Measurements from ENCODE around the gene TPP1. TPM values are rescaled to one million over a fixed set of nuclear protein-coding genes. Genes with fewer than 3 reads are reported as not detected.

TPP1 gene
- total RNA-seq, 2 experiments from 2014 or later, result 90.1 to 105 TPM

- Mint-ChIP-seq H3K27me3 (no peaks in the 10 kb centered on the region), H3K4me1 (peaks cover 42% of the 10 kb centered on the region), H3K36me3 (ENCODE audit: low read depth) (peaks cover 57% of the 10 kb centered on the region), H3K4me3 (peak within 1 kb of the TSS; percentile 80), H3K27ac (peak within 1 kb of the TSS; percentile 85), H3K9me3 (no peaks in the 10 kb centered on the region)
- ChIA-PET CTCF (interaction anchor here (0.8 to 3.8 kb wide), 14 partner anchors 8 to 233 kb away, joined by 3 to 14 read pairs (median 4); partner anchors contain the start of genes ILK and MRPL17), POLR2A (interaction anchor here (0.7 to 1.8 kb wide), 4 partner anchors 10 to 251 kb away, joined by 3 to 7 read pairs (median 5); partner anchors contain the start of gene MRPL17)
- peak; percentile 96 for DNase-seq
Observed at GRCh38 chr11:6612213-6613041, 6.8 kb downstream of the TPP1 start, which contains the start of gene TAF10. TAF10 (minus strand) TSS chr11:6612216; CDS start chr11:6612189, 27 bp downstream.

DNA sequence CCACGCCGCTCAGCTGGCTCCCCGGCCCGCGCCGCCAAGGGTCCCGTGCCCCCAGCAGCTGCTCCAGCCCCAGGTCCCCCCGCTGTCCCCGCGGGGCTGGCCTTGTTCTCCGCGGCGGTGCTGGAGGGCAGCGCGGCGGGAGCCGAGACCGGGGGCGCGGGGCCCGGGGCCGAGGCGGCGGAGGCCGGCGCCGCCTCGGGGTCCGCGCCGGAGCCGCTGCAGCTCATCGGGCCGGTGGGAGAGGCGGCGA is 7.3 kb downstream of the TPP1 start:
- no peaks in the 10 kb centered on the region for H3K9me3 Mint-ChIP-seq
- H3K4me1 Mint-ChIP-seq, result peaks cover 43% of the 10 kb centered on the region
- H3K27me3 Mint-ChIP-seq, result no peaks in the 10 kb centered on the region
- no peak for DNase-seq
- CTCF ChIA-PET, result interaction anchor here (0.8 to 3.8 kb wide), 12 partner anchors 10 to 233 kb away, joined by 3 to 14 read pairs (median 5); partner anchors contain the start of gene MRPL17
- peaks cover 59% of the 10 kb centered on the region for H3K36me3 Mint-ChIP-seq (ENCODE audit: low read depth)
- POLR2A ChIA-PET, result interaction anchor here (0.7 to 1.8 kb wide), 4 partner anchors 9 to 252 kb away, joined by 3 to 7 read pairs (median 5); partner anchors contain the start of gene MRPL17
- peak overlapping the region; percentile 80 for H3K4me3 Mint-ChIP-seq
- H3K27ac Mint-ChIP-seq, result peak overlapping the region; percentile 85

- ChIA-PET CTCF (interaction anchor here (0.8 to 3.8 kb wide), 11 partner anchors 10 to 232 kb away, joined by 3 to 14 read pairs (median 5); partner anchors contain the start of gene MRPL17), POLR2A (interaction anchor here (0.7 to 1.8 kb wide), 4 partner anchors 9 to 252 kb away, joined by 3 to 7 read pairs (median 5); partner anchors contain the start of gene MRPL17)
- H3K9me3 Mint-ChIP-seq, result no peaks in the 10 kb centered on the region
- peak overlapping the region; percentile 85 for H3K27ac Mint-ChIP-seq
- peaks cover 42% of the 10 kb centered on the region for H3K4me1 Mint-ChIP-seq
- H3K4me3 Mint-ChIP-seq, result peak overlapping the region; percentile 80
- peaks cover 58% of the 10 kb centered on the region for H3K36me3 Mint-ChIP-seq (ENCODE audit: low read depth)
- H3K27me3 Mint-ChIP-seq, result no peaks in the 10 kb centered on the region
- DNase-seq, result peak; percentile 30
Observed at GRCh38 chr11:6611092-6611962, 7.9 kb downstream of the TPP1 start.

- DNase-seq, result no peak
- POLR2A ChIA-PET, result no interaction called here
- H3K27ac Mint-ChIP-seq, result peak overlapping the region; percentile 85
- H3K9me3 Mint-ChIP-seq, result no peaks in the 10 kb centered on the region
- H3K27me3 Mint-ChIP-seq, result no peaks in the 10 kb centered on the region
- peaks cover 39% of the 10 kb centered on the region for H3K4me1 Mint-ChIP-seq
- peak overlapping the region; percentile 80 for H3K4me3 Mint-ChIP-seq
- CTCF ChIA-PET, result interaction anchor here (1.2 to 1.8 kb wide), 2 partner anchors 10 to 61 kb away, joined by 3 to 4 read pairs; no protein-coding TSS in a partner anchor
- H3K36me3 Mint-ChIP-seq (ENCODE audit: low read depth), result peaks cover 58% of the 10 kb centered on the region
Observed at GRCh38 chr11:6610591-6610990, 8.6 kb downstream of the TPP1 start.

DNA sequence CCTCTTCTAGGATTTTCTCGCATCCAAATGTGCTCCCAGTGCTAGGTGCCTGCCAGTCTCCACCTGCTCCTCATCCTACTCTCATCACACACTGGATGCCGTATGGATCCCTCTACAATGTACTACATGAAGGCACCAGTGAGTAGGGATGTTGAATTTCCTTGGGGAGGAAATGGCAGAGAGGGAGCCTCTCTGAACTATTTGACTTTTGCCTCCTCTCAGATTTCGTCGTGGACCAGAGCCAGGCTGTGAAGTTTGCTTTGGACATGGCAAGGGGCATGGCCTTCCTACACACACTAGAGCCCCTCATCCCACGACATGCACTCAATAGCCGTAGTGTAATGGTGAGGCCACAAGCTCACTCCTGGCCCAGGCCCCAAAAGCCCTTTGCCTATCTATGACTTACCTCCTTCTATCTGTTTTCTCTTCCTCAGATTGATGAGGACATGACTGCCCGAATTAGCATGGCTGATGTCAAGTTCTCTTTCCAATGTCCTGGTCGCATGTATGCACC is 9.7 kb downstream of the TPP1 start:
- Mint-ChIP-seq H3K9me3 (no peaks in the 10 kb centered on the region), H3K4me3 (peak overlapping the region; percentile 80), H3K4me1 (peaks cover 38% of the 10 kb centered on the region), H3K36me3 (ENCODE audit: low read depth) (peaks cover 50% of the 10 kb centered on the region), H3K27ac (peak overlapping the region; percentile 42), H3K27me3 (no peaks in the 10 kb centered on the region)
- CTCF ChIA-PET, result interaction anchor here (1.0 to 3.3 kb wide), 4 partner anchors 10 to 121 kb away, joined by 3 to 10 read pairs (median 4); partner anchors contain the start of gene TPP1
- POLR2A ChIA-PET, result no interaction called here
- DNase-seq, result no peak

- POLR2A ChIA-PET, result no interaction called here
- Mint-ChIP-seq H3K27ac (peak overlapping the region; percentile 44), H3K36me3 (ENCODE audit: low read depth) (peaks cover 50% of the 10 kb centered on the region), H3K9me3 (no peaks in the 10 kb centered on the region), H3K4me3 (no peak overlapping the region), H3K27me3 (no peaks in the 10 kb centered on the region), H3K4me1 (peaks cover 38% of the 10 kb centered on the region)
- CTCF ChIA-PET, result interaction anchor here (1.0 to 3.3 kb wide), 4 partner anchors 10 to 120 kb away, joined by 3 to 10 read pairs (median 4); partner anchors contain the start of gene TPP1
- DNase-seq, result no peak
Observed at GRCh38 chr11:6608726-6609501, 10.3 kb downstream of the TPP1 start.

GRCh38 chr11:6608011-6608410 is 11.2 kb downstream of the TPP1 start:
- DNase-seq, result no peak
- H3K4me1 Mint-ChIP-seq, result peaks cover 38% of the 10 kb centered on the region

DNA sequence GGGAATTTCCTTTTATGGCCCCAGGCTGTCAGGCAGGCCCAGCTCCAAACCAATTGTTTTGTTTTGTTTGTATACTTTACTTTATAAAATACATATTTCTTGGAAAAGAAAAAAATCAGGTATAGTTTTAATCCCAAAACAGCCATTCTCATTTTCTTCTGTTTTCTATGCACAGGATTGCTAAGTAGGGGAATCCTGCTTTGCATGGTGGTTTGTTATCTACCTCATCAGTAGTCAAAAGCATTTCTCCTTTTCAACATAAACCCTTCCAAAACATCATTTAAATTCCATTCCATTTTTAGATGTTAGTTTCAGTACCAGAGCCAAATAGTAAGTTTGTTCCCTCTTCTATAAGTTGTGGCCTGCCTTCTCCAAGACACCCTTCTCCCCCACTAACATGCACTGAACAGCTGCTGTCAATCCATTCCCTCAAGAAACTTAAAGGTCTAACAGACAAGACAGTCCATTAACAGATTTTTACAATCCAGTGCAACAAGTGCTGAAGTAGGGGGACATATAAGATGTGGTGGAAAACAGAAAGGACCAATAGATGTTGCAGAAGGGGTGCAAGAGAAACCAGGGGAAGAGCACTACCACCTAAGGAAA is 11.9 kb downstream of the TPP1 start:
- POLR2A ChIA-PET, result no interaction called here
- Mint-ChIP-seq H3K4me1 (peaks cover 38% of the 10 kb centered on the region), H3K27ac (peak overlapping the region; percentile 90), H3K27me3 (no peaks in the 10 kb centered on the region), H3K9me3 (no peaks in the 10 kb centered on the region), H3K4me3 (no peak overlapping the region), H3K36me3 (ENCODE audit: low read depth) (peaks cover 50% of the 10 kb centered on the region)
- peak; percentile 4 for DNase-seq
- CTCF ChIA-PET, result interaction anchor here (0.9 to 3.3 kb wide), 2 partner anchors 12 to 76 kb away, joined by 5 to 10 read pairs; partner anchors contain the start of genes MRPL17 and TPP1

More at GRCh38 chr11:6608011-6608410, 11.2 kb downstream of the TPP1 start:
- peak overlapping the region; percentile 90 for H3K27ac Mint-ChIP-seq
- H3K36me3 Mint-ChIP-seq (ENCODE audit: low read depth), result peaks cover 50% of the 10 kb centered on the region
- ChIA-PET CTCF (interaction anchor here (1.0 to 3.3 kb wide), 3 partner anchors 11 to 64 kb away, joined by 3 to 10 read pairs (median 5); partner anchors contain the start of gene TPP1), POLR2A (no interaction called here)
- no peaks in the 10 kb centered on the region for H3K9me3 Mint-ChIP-seq
- no peaks in the 10 kb centered on the region for H3K27me3 Mint-ChIP-seq
- no peak overlapping the region for H3K4me3 Mint-ChIP-seq

DNA sequence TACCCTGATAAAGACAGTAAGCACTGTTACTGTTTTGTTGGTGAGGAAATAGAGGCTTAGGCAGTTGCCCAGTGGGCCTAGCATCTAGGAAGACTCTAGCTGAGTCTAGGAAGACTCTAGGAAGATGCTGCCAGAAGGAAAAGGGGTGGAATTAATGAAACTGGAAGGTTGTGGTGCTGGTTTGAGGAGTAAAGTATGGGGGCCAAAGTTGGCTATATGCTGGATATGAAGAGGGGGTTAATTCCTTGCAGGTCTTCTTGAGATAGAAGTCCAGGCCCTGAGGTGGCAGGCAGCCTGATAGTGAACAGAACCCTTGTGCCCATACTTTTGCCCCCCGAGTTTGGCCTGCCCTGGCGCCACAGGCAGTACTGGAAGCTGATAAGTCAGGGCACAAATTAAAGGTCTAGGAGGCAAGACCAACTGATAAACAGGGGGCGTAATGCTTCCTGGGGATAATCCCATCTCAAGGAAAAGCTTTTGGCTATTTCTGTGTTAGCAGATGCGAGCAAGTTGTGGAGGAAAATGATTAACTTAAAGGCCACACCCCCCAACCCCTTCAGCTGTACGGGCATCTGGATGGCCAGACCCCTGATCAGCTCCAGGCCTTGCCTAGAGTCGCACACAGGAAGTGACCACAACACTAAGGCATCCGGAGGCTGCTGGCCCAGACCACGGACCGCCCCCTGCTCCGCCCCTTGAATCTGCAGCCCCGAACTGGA is 12.6 kb downstream of the TPP1 start:
- peaks cover 52% of the 10 kb centered on the region for H3K36me3 Mint-ChIP-seq (ENCODE audit: low read depth)
- H3K27ac Mint-ChIP-seq, result peak overlapping the region; percentile 90
- H3K27me3 Mint-ChIP-seq, result no peaks in the 10 kb centered on the region
- POLR2A ChIA-PET, result no interaction called here
- H3K9me3 Mint-ChIP-seq, result no peaks in the 10 kb centered on the region
- CTCF ChIA-PET, result interaction anchor here (0.9 to 3.3 kb wide), 2 partner anchors 13 to 77 kb away, joined by 5 to 10 read pairs; partner anchors contain the start of genes MRPL17 and TPP1
- H3K4me3 Mint-ChIP-seq, result no peak overlapping the region
- DNase-seq, result peak; percentile 61
- H3K4me1 Mint-ChIP-seq, result peaks cover 38% of the 10 kb centered on the region

DNA sequence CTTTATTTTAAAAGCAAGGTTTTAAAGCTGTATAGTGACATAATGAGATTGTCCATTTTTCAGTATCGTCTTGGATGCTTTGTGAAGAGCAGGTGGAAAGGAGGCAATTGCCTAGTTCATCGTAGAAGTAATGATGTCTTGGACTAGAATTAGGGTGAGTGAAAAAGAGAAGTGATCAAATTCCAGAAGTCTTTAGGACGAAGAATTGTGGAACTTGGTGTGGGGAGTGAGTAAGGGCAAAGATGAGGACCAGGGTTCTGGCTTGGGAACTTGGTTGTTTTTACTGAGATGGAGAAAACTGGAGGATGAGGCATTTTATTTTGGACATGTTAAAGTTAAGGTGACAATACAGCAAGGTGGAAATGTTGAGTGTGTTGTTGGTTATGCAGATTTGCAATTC is 14.4 kb downstream of the TPP1 start:
- Mint-ChIP-seq H3K27ac (no peak overlapping the region), H3K4me1 (peaks cover 21% of the 10 kb centered on the region), H3K27me3 (no peaks in the 10 kb centered on the region), H3K4me3 (no peak overlapping the region), H3K9me3 (no peaks in the 10 kb centered on the region), H3K36me3 (ENCODE audit: low read depth) (peaks cover 39% of the 10 kb centered on the region)
- no peak for DNase-seq
- POLR2A ChIA-PET, result no interaction called here
- CTCF ChIA-PET, result interaction anchor here (1.0 to 3.7 kb wide), 9 partner anchors 8 to 142 kb away, joined by 3 to 28 read pairs (median 4); partner anchors contain the start of genes MRPL17 and TPP1

Measured in activated CD4-positive, alpha-beta T cell treated with anti-CD3 and anti-CD28 coated beads, Interleukin-2, amount 10 ng/mL, durations not matched to agents 7 days and 5 days (primary cell).